Skeletal muscle satellite cell (primary cell): ENCODE measurements around the gene SLC6A8.
"Not testable (repeated sequence)": the region's sequence is repeated elsewhere in the genome, so short reads cannot be mapped to it uniquely, and the experiment has no call there.

ENCODE experiments used
- H3K27me3 ChIP-seq: 2 replicates; pipeline ENCODE4 v1.7.0; 2013; ENCODE audit warnings: low read length; ENCODE audit not compliant: control insufficient read depth, insufficient read depth
- H3K36me3 ChIP-seq: 2 replicates; pipeline ENCODE4 v1.7.0; 2013; ENCODE audit warnings: mild to moderate bottlenecking, control low read depth, low read length; ENCODE audit not compliant: insufficient read depth
- H3K4me1 ChIP-seq: 2 replicates; pipeline ENCODE4 v1.7.0; 2013; ENCODE audit warnings: low read length; ENCODE audit not compliant: control insufficient read depth, insufficient read depth
- H3K4me2 ChIP-seq: 2 replicates; pipeline ENCODE4 v1.7.0; 2013; ENCODE audit warnings: mild to moderate bottlenecking, low read length
- H3K4me3 ChIP-seq: 2 replicates; pipeline ENCODE4 v1.7.0; 2013; ENCODE audit warnings: low read length
- H3K9ac ChIP-seq: 2 replicates; pipeline ENCODE4 v1.7.0; 2013; ENCODE audit warnings: mild to moderate bottlenecking, low read depth, low read length, moderate library complexity
- H3K9me3 ChIP-seq: replicated peaks from 2 replicates; pipeline ENCODE4 v1.7.0; 2013; ENCODE audit warnings: mild to moderate bottlenecking, control low read depth, low read length

Gene SLC6A8

DNA sequence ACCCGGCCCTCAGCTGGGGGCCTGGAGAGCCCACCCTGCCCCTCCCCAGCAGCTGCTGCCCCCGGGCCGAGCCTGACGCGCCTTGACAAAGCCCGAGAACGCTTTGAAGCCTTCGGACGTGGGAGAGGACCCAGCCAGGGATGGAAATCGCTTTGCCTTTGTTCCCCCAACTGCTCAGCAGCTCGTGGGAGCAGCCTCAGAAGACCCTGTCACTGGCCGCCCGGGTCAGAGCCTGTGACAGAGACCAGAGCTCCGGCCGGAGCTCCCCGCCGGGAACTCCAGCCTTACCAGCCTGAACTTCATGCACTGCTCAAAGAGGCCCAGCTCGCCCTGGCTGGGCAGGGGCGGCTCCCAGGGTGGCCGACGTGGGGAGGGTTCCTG lies 2.6 kb upstream of the SLC6A8 start:
- H3K9ac ChIP-seq: no peak overlapping the region
- H3K9me3 ChIP-seq: no peaks in the 10 kb centered on the region
- peaks cover 2% of the 10 kb centered on the region for H3K27me3 ChIP-seq
- peaks cover 8% of the 10 kb centered on the region for H3K4me1 ChIP-seq
- no peak overlapping the region for H3K4me3 ChIP-seq
- H3K4me2 ChIP-seq: no peak overlapping the region
- no peaks in the 10 kb centered on the region for H3K36me3 ChIP-seq

GRCh38 chrX:153685751-153686696 lies 1.7 kb upstream of the SLC6A8 start:
- Histone ChIP-seq H3K4me3 (no peak overlapping the region), H3K9me3 (no peaks in the 10 kb centered on the region), H3K9ac (no peak overlapping the region), H3K4me2 (no peak overlapping the region), H3K36me3 (no peaks in the 10 kb centered on the region), H3K27me3 (no peaks in the 10 kb centered on the region), H3K4me1 (peaks cover 9% of the 10 kb centered on the region)

DNA sequence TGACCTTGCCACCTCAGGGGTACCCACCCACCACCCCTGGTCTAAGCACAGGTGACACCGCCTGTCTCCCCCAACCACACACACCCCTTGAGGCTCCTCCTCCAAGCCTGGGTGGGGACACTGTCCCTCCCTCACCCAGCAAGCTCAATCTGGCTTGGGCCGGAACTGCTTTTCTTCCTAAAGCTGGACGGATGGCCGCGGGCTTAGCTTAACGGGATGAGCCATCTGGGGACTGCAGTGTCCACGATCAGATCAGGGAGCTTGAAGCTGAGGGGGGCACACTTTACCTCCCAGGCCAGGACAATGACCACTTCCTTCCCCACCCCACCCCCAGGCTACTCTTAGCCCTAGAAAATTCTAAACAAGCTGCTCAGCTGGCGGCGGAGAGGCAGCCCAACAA lies 1.0 kb upstream of the SLC6A8 start:
- H3K27me3 ChIP-seq: no peaks in the 10 kb centered on the region
- H3K36me3 ChIP-seq: no peaks in the 10 kb centered on the region
- H3K4me3 ChIP-seq: no peak overlapping the region
- H3K4me2 ChIP-seq: no peak overlapping the region
- H3K9ac ChIP-seq: no peak overlapping the region
- H3K9me3 ChIP-seq: no peaks in the 10 kb centered on the region
- peaks cover 9% of the 10 kb centered on the region for H3K4me1 ChIP-seq

- Histone ChIP-seq H3K4me1 (peaks cover 9% of the 10 kb centered on the region), H3K36me3 (no peaks in the 10 kb centered on the region), H3K9me3 (no peaks in the 10 kb centered on the region), H3K4me3 (no peak overlapping the region), H3K4me2 (no peak overlapping the region), H3K9ac (no peak overlapping the region), H3K27me3 (no peaks in the 10 kb centered on the region)
Measured at GRCh38 chrX:153688071-153688470, 345 bp downstream of the SLC6A8 start.

DNA sequence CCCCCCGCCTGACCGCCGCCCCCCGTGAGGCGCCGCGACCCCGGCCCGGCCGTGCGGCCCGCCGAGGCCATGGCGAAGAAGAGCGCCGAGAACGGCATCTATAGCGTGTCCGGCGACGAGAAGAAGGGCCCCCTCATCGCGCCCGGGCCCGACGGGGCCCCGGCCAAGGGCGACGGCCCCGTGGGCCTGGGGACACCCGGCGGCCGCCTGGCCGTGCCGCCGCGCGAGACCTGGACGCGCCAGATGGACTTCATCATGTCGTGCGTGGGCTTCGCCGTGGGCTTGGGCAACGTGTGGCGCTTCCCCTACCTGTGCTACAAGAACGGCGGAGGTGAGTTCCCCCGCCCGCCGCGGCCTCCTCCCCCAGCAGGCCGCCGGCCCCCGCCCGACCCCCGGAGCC lies 780 bp downstream of the SLC6A8 start:
- H3K4me2 ChIP-seq: peak overlapping the region; percentile 73
- peak overlapping the region; percentile 26 for H3K9ac ChIP-seq
- no peaks in the 10 kb centered on the region for H3K27me3 ChIP-seq
- H3K4me1 ChIP-seq: peaks cover 9% of the 10 kb centered on the region
- no peaks in the 10 kb centered on the region for H3K9me3 ChIP-seq
- H3K36me3 ChIP-seq: no peaks in the 10 kb centered on the region
- H3K4me3 ChIP-seq: peak overlapping the region; percentile 66

DNA sequence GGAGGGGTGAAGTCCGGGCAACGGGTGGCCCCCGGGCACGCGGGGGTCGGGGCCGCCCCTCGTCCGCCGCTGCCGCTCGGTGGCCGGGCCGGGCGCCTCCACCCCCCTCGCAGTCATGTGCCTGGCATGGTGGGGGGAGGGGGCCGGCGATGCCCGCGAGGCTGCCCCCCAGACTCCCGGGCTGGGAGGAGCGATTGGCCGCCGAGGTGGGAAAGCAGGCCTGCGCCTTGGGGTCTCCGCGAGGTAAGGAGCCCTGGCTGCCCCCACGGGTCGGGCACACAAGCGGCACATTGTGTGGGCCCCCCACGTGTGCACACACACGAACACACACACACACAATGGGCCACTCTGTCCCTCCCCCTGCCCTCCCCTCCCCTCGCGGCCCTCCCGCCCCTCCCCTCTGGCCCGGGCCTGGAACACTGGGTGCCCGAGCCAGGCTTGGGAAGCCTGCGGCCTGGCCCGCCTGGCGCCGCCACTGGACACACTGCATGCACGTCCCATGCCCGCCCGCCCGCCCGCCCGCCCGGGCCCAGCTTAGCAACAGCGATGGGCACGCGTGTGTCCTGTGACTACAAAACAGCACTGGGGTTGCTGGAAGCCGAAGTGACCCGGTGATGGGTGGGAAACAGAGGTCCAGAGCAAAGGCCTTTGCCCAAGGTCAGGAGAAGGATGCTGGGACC lies 1.3 kb downstream of the SLC6A8 start:
- H3K9ac ChIP-seq: no peak overlapping the region
- H3K9me3 ChIP-seq: no peaks in the 10 kb centered on the region
- peak overlapping the region; percentile 66 for H3K4me3 ChIP-seq
- H3K27me3 ChIP-seq: no peaks in the 10 kb centered on the region
- H3K4me1 ChIP-seq: peaks cover 9% of the 10 kb centered on the region
- H3K4me2 ChIP-seq: peak overlapping the region; percentile 78
- no peaks in the 10 kb centered on the region for H3K36me3 ChIP-seq

DNA sequence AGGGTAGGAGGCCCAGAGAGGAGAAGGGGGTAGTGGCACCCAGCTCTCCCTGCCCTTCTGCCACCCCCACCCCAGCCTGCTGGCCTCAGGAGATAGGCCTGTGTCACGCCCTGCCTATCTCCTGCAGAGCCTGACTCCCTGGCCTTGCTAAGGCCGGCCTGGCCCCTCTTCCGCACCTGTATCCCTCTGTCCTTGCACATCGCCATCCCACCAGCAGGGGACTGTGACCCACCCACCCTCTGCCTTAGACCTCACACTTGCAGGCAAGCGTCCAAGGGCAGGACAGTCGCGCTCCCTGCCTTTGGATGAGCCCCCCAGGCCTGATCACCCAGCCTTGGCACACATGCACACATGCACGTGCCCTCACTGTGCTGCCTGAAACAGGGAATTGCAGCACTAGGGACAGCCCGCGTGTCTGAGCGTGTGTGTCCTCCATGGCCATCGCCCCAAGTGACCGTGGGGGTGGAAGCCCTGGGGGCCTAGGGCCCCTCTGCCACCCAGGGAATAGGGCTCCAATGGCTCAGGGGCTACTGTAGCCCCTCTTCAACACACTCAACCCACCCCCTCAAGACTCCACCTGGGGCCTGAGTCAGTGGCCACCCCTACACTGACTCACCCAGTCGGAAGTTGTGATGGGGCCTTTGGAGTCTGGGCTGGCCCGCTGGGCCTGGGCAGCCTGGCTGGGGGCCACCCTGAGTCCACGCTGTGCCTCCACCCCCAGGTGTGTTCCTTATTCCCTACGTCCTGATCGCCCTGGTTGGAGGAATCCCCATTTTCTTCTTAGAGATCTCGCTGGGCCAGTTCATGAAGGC lies 2.1 kb downstream of the SLC6A8 start:
- Histone ChIP-seq H3K4me2 (peak overlapping the region; percentile 78), H3K9ac (no peak overlapping the region), H3K27me3 (no peaks in the 10 kb centered on the region), H3K36me3 (no peaks in the 10 kb centered on the region), H3K4me3 (peak overlapping the region; percentile 60), H3K9me3 (no peaks in the 10 kb centered on the region), H3K4me1 (peaks cover 9% of the 10 kb centered on the region)

- Histone ChIP-seq H3K27me3 (no peaks in the 10 kb centered on the region), H3K4me3 (no peak overlapping the region), H3K4me1 (peaks cover 9% of the 10 kb centered on the region), H3K9me3 (no peaks in the 10 kb centered on the region), H3K4me2 (peak overlapping the region; percentile 78), H3K36me3 (no peaks in the 10 kb centered on the region), H3K9ac (no peak overlapping the region)
Measured at GRCh38 chrX:153690466-153690865, 2.7 kb downstream of the SLC6A8 start.

GRCh38 chrX:153691032-153691827 lies 3.5 kb downstream of the SLC6A8 start:
- not testable (repeated sequence) for H3K27me3 ChIP-seq, H3K9me3 ChIP-seq, H3K36me3 ChIP-seq, H3K4me2 ChIP-seq, H3K4me3 ChIP-seq, H3K4me1 ChIP-seq, H3K9ac ChIP-seq

DNA sequence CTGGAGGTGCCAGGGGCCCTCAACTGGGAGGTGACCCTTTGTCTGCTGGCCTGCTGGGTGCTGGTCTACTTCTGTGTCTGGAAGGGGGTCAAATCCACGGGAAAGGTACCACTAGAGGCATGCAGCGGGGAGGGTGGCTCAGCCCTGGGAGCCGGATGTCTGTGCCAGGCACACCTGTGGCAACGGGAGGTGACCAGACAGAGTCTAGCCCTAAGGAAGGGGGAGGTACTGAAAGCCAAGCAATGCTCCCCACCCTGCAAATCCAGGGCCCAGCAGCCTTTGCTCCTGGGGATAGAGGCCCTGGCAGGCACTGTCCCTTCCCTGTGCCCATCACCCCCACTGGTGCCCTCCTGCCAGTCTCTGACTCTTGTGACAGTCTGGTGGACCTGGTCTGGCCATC lies 4.3 kb downstream of the SLC6A8 start:
- H3K9me3 ChIP-seq: no peaks in the 10 kb centered on the region
- H3K27me3 ChIP-seq: no peaks in the 10 kb centered on the region
- H3K4me1 ChIP-seq: peaks cover 9% of the 10 kb centered on the region
- H3K4me3 ChIP-seq: no peak overlapping the region
- no peaks in the 10 kb centered on the region for H3K36me3 ChIP-seq
- no peak overlapping the region for H3K4me2 ChIP-seq
- no peak overlapping the region for H3K9ac ChIP-seq
